Liver (tissue), 9 donors: Measurements from ENCODE around the gene CIC. TPM values are rescaled to one million over a fixed set of nuclear protein-coding genes. Genes with fewer than 3 reads are reported as not detected.

Source experiments
- DNase-seq: peaks from one replicate; pipeline ENCODE4 v3.0.0-alpha.2; 2017; ENCODE audit warnings: low spot score
- H3K27ac ChIP-seq, 2 donors: one replicate each; pipeline ENCODE4 v1.7.0; 2013; ENCODE audit warnings: inconsistent platforms in 2 of 2, low read length in 2 of 2, control low read depth in 1 of 2, low read depth in 1 of 2, mild to moderate bottlenecking in 1 of 2
- H3K27me3 ChIP-seq, 4 donors: one replicate each; pipeline versions ENCODE4 v1.6.1 to v1.7.0; 2013; ENCODE audit warnings: low read length in 3 of 4, inconsistent platforms in 1 of 4, mild to moderate bottlenecking in 1 of 4, moderate library complexity in 1 of 4; ENCODE audit not compliant: control insufficient read depth in 4 of 4, insufficient read depth in 4 of 4
- H3K36me3 ChIP-seq, 4 donors: one replicate each; pipeline versions ENCODE4 v1.6.1 to v1.7.0; 2013; ENCODE audit warnings: low read length in 3 of 4, mild to moderate bottlenecking in 3 of 4, low read depth in 1 of 4, moderate library complexity in 1 of 4; ENCODE audit not compliant: control insufficient read depth in 4 of 4, insufficient read depth in 3 of 4
- H3K4me1 ChIP-seq, 4 donors: one replicate each; pipeline versions ENCODE4 v1.6.1 to v1.7.0; 2013; ENCODE audit warnings: low read length in 3 of 4, mild to moderate bottlenecking in 3 of 4, moderate library complexity in 1 of 4; ENCODE audit not compliant: control insufficient read depth in 4 of 4, insufficient read depth in 4 of 4
- H3K4me3 ChIP-seq, 3 donors: one replicate each; pipeline versions ENCODE4 v1.6.1 to v1.7.0; 2013; ENCODE audit warnings: low read length in 3 of 3, control low read depth in 1 of 3, low read depth in 1 of 3, mild to moderate bottlenecking in 1 of 3
- H3K9ac ChIP-seq, 2 donors: one replicate each; pipeline ENCODE4 v1.7.0; 2013; ENCODE audit warnings: low read length in 2 of 2, mild to moderate bottlenecking in 2 of 2, moderate library complexity in 2 of 2, control low read depth in 1 of 2, low read depth in 1 of 2
- H3K9me3 ChIP-seq, 4 donors: one replicate each; pipeline versions ENCODE4 v1.6.1 to v1.7.0; 2013; ENCODE audit warnings: low read length in 3 of 4; ENCODE audit not compliant: control insufficient read depth in 4 of 4
- ATF3 ChIP-seq: IDR thresholded peaks from 2 replicates; pipeline ENCODE4 v1.6.1; 2016; ENCODE audit warnings: antibody characterized with exemption
- EGR1 ChIP-seq, 2 donors: IDR thresholded peaks; 2 replicates each; pipeline ENCODE4 v1.6.1; 2016 to 2018; ENCODE audit warnings: antibody characterized with exemption in 2 of 2, low read depth in 2 of 2
- FOXA1 ChIP-seq: IDR thresholded peaks from 2 replicates; pipeline ENCODE4 v1.6.1; 2016; ENCODE audit warnings: antibody characterized with exemption
- FOXA2 ChIP-seq: IDR thresholded peaks from 2 replicates; pipeline ENCODE4 v1.6.1; 2016; ENCODE audit warnings: antibody characterized with exemption
- GABPA ChIP-seq, 2 donors: IDR thresholded peaks in 1 of 2; conservative IDR thresholded peaks in 1 of 2; 2 replicates each; pipeline ENCODE4 v1.6.1; 2016; ENCODE audit warnings: antibody characterized with exemption in 2 of 2, mild to moderate bottlenecking in 1 of 2, moderate library complexity in 1 of 2
- HNF4A ChIP-seq, 2 donors: conservative IDR thresholded peaks; 2 replicates each; pipeline ENCODE4 v1.6.1; 2016; ENCODE audit warnings: antibody characterized with exemption in 2 of 2, mild to moderate bottlenecking in 2 of 2
- HNF4G ChIP-seq: IDR thresholded peaks from 2 replicates; pipeline ENCODE4 v1.6.1; 2016; ENCODE audit warnings: antibody characterized with exemption
- JUND ChIP-seq, 2 donors: IDR thresholded peaks; 2 replicates each; pipeline ENCODE4 v1.6.1; 2016; ENCODE audit warnings: antibody characterized with exemption in 2 of 2
- MAX ChIP-seq: IDR thresholded peaks from 2 replicates; pipeline ENCODE4 v1.6.1; 2016; ENCODE audit warnings: antibody characterized with exemption
- NR2F2 ChIP-seq: IDR thresholded peaks from 2 replicates; pipeline ENCODE4 v1.6.1; 2016; ENCODE audit warnings: antibody characterized with exemption
- RAD21 ChIP-seq, 2 donors: IDR thresholded peaks; 2 replicates each; pipeline ENCODE4 v1.6.1; 2016; ENCODE audit warnings: antibody characterized with exemption in 2 of 2, mild to moderate bottlenecking in 2 of 2
- RXRA ChIP-seq, 2 donors: IDR thresholded peaks; 2 replicates each; pipeline ENCODE4 v1.6.1; 2017 to 2018; ENCODE audit warnings: antibody characterized with exemption in 2 of 2, mild to moderate bottlenecking in 1 of 2
- SP1 ChIP-seq: IDR thresholded peaks from 2 replicates; pipeline ENCODE4 v1.6.1; 2018; ENCODE audit warnings: antibody characterized with exemption, mild to moderate bottlenecking
- TAF1 ChIP-seq: conservative IDR thresholded peaks from 2 replicates; pipeline ENCODE4 v1.6.1; 2016; ENCODE audit warnings: antibody characterized with exemption, mild to moderate bottlenecking
- YY1 ChIP-seq: IDR thresholded peaks from 2 replicates; pipeline ENCODE4 v1.6.1; 2016; ENCODE audit warnings: antibody characterized with exemption, mild to moderate bottlenecking
- whole genome bisulfite sequencing: extraction: QIAGEN DNeasy Blood & Tissue Kit; methylation state at CpG from one replicate; pipeline ENCODE4 v1.1.7; 2013; 5-methylcytosine and 5-hydroxymethylcytosine counted together
- polyA plus RNA-seq, 2 donors: library from polyadenylated mRNA; stranded (reverse) in 1 of 2; unstranded in 1 of 2; fragments of 200-250 nt in 1 of 2; fragments of >200 nt in 1 of 2; fragmentation: Nextera tagmentation in 1 of 2; extraction: Ambion mirVana in 1 of 2; gene quantifications; one replicate each; pipeline versions ENCODE4 v1.2.1 to v1.2.3, GENCODE V29; 2013 to 2015
- total RNA-seq, 2 donors: library from RNA; depleted of rRNA; stranded (reverse); fragments of >200 nt; gene quantifications; one replicate each; pipeline ENCODE4 v1.2.3, GENCODE V29; 2014
- TF ChIP-seq, protein P1 (sequence below): IDR thresholded peaks from 2 replicates; pipeline ENCODE4 v1.6.1; 2016; ENCODE audit warnings: antibody characterized with exemption, mild to moderate bottlenecking
- TF ChIP-seq, protein P2 (sequence below): IDR thresholded peaks from 2 replicates; pipeline ENCODE4 v1.6.1; 2016; ENCODE audit warnings: antibody characterized with exemption
- donor health status: healthy.
- donor health status: healthy.
- donor health status: healthy.
- donor health status: healthy.
- donor health status: healthy.

Gene CIC
- total and polyA plus RNA-seq, 4 donors, result 5.6 to 21.3 (median 17.2) TPM

DNA sequence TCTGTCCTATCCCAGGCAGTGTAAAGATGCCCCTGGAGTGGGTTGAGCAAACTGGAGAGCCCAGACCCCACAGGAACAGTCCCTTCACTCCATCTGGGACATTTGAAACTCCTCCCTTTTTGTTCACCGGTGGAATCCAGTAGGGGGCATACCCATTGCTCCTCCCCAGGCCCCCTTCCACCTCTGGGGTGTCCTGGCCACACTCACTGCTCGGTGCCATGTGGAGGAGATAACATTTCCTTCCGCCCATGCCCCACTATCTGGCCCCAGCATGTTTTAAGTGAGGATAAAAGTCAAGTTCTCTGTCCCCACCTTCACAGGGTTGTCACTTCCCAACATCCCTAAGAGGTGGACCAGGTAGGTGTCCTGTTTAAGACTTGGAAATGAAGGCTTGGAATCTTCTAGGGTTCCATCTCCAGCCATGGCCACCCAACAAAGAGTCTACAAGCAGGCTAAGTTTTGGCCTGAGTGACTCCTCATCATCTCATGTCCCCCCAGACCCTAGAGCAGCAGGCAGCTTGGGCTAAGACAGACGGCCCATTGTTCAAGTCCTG lies 39.7 kb upstream of the CIC start (continued):
- TF ChIP-seq SP1, result no peak
- no peak for TF ChIP-seq JUND (IDR thresholded peaks at IDR 0.05)

DNA sequence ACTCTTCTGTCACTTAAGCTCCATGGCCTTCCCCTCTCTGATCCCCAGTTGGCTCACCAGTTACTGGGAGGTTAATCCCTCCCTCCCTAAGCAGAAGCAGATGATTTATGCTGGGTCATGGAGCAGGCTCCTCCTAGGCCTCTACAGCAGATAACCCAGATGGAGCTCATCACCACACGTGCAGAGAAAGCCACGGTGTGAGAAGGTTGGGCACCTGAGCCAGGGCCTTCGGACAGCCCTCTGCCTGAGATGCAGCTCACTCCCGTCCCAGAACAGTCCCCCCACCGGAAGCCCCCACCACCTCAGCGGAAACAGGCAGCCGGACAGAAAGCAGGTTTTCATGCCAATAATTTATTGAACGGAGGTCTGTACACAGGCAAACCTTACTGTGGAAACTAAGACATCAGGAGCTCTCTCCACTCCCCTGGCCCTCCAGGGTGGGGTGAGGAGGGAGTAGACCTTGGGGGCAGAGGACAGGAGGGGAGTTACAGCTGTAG lies 39.1 kb upstream of the CIC start:
- TF ChIP-seq ATF3, result no peak
- TF ChIP-seq SP1, result no peak
- no peak for TF ChIP-seq RAD21 (IDR thresholded peaks at IDR 0.05)
- TF ChIP-seq TAF1, result no peak
- TF ChIP-seq YY1, result no peak
- TF ChIP-seq RXRA (IDR thresholded peaks at IDR 0.05), result no peak
- no peak for TF ChIP-seq FOXA1
- TF ChIP-seq HNF4G, result no peak
- TF ChIP-seq JUND (IDR thresholded peaks at IDR 0.05), result no peak
- TF ChIP-seq FOXA2, result no peak
- TF ChIP-seq, protein P1, sequence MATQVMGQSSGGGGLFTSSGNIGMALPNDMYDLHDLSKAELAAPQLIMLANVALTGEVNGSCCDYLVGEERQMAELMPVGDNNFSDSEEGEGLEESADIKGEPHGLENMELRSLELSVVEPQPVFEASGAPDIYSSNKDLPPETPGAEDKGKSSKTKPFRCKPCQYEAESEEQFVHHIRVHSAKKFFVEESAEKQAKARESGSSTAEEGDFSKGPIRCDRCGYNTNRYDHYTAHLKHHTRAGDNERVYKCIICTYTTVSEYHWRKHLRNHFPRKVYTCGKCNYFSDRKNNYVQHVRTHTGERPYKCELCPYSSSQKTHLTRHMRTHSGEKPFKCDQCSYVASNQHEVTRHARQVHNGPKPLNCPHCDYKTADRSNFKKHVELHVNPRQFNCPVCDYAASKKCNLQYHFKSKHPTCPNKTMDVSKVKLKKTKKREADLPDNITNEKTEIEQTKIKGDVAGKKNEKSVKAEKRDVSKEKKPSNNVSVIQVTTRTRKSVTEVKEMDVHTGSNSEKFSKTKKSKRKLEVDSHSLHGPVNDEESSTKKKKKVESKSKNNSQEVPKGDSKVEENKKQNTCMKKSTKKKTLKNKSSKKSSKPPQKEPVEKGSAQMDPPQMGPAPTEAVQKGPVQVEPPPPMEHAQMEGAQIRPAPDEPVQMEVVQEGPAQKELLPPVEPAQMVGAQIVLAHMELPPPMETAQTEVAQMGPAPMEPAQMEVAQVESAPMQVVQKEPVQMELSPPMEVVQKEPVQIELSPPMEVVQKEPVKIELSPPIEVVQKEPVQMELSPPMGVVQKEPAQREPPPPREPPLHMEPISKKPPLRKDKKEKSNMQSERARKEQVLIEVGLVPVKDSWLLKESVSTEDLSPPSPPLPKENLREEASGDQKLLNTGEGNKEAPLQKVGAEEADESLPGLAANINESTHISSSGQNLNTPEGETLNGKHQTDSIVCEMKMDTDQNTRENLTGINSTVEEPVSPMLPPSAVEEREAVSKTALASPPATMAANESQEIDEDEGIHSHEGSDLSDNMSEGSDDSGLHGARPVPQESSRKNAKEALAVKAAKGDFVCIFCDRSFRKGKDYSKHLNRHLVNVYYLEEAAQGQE, result no peak
- no peak for TF ChIP-seq NR2F2
- TF ChIP-seq EGR1 (IDR thresholded peaks at IDR 0.05; ENCODE audit: low read depth in 2 of 2), result no peak
- TF ChIP-seq GABPA (IDR thresholded peaks at IDR 0.05 in 1 of 2, conservative IDR thresholded peaks at IDR 0.05 in 1 of 2), result no peak
- TF ChIP-seq HNF4A (conservative IDR thresholded peaks at IDR 0.05), result no peak
- no peak for TF ChIP-seq MAX
- TF ChIP-seq, protein P2, sequence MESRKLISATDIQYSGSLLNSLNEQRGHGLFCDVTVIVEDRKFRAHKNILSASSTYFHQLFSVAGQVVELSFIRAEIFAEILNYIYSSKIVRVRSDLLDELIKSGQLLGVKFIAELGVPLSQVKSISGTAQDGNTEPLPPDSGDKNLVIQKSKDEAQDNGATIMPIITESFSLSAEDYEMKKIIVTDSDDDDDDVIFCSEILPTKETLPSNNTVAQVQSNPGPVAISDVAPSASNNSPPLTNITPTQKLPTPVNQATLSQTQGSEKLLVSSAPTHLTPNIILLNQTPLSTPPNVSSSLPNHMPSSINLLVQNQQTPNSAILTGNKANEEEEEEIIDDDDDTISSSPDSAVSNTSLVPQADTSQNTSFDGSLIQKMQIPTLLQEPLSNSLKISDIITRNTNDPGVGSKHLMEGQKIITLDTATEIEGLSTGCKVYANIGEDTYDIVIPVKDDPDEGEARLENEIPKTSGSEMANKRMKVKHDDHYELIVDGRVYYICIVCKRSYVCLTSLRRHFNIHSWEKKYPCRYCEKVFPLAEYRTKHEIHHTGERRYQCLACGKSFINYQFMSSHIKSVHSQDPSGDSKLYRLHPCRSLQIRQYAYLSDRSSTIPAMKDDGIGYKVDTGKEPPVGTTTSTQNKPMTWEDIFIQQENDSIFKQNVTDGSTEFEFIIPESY, result no peak
- Histone ChIP-seq H3K4me1 (no peaks in the 10 kb centered on the region), H3K9ac (no peak overlapping the region), H3K27ac (no peak overlapping the region), H3K9me3 (no peaks in the 10 kb centered on the region), H3K27me3 (no peaks in the 10 kb centered on the region), H3K4me3 (no peak overlapping the region), H3K36me3 (peaks cover 13 to 72% (median 41%) of the 10 kb centered on the region in 4 donors)
- 82% methylated on average over 8 of the region's 8 CpGs for WGBS
- peak; percentile 70 for DNase-seq
